ENCODE results near the gene NHS.
"Not testable (repeated sequence)": the region's sequence is repeated elsewhere in the genome, so short reads cannot be mapped to it uniquely, and the experiment has no call there.

Gene NHS

DNA sequence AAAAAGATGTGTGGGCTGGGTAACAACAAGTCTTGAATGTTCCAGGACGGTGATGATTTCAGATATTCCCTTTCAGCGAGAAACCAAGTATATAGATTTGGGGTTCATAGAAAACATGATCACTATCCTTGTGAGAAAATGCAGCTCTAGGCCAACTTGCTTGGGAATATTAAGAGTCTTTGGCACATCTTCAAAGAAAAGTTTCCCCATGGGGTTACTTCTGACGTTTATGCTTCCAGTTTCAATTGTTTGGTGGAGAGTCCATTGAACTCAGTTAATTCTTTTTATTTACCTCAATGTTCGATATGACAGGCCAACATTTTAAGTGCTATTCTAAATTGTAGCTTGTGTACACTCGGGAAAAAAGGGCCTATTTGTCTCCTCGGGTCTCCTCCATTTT is 126.7 kb downstream of the NHS start:
- DNase-seq, result no peak

DNA sequence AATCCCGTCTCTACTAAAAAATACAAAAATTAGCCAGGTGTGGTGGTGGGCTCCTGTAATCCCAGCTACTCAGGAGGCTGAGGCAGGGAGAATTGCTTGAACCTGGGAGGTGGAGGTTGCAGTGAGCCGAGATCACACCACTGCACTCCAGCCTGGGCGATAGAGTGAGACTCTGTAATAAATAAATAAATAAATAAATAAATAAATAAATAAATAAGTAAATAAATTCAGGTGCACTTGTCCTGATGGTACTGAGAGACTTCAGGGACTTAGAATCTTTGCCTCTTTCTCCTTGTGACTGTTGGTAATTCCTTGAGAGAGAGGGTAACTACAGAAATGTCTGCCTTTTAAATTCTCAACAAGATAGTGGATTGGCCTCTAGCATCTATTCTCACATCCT is 131.4 kb downstream of the NHS start:
- not testable (repeated sequence) for DNase-seq

DNA sequence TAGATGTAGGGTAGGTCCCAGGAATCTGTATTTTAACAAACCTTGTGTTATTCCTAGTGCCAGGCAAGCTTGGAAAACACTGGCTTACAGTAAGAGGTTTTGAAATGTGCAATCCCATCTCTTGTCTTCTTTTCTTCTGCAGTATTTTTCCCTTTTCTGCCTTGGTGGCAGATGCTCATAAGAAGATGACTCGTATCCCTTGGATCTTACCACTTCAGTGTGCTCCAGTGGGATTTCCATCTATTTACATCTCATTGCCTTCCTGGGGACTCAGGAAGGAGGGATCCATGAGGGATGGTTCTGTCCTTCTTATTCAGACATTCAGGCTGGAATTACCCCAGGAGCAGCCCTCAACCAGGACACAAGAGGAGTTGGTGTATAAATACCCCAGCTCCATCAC is 136.6 kb downstream of the NHS start:
- DNase-seq, result no peak

DNA sequence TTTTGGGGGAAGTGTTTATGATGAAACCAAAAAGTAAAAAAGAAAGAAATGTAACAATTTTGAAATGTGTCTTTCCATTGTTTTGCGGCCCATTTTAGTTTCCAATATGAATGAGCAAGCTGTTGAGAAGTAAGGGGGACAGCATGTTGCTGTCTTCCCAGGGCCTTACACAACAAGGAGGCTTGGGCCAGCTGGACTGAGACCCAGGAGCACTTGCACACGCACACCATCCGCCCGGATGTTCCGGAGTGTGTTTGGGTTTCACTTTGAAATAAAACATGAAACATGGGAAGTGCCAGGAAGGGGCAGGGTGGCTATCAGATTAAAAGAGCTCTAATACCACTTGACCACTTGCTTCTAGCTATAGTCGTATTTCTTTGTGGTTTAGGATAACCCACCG is 144.4 kb downstream of the NHS start:
- DNase-seq, result no peak

DNA sequence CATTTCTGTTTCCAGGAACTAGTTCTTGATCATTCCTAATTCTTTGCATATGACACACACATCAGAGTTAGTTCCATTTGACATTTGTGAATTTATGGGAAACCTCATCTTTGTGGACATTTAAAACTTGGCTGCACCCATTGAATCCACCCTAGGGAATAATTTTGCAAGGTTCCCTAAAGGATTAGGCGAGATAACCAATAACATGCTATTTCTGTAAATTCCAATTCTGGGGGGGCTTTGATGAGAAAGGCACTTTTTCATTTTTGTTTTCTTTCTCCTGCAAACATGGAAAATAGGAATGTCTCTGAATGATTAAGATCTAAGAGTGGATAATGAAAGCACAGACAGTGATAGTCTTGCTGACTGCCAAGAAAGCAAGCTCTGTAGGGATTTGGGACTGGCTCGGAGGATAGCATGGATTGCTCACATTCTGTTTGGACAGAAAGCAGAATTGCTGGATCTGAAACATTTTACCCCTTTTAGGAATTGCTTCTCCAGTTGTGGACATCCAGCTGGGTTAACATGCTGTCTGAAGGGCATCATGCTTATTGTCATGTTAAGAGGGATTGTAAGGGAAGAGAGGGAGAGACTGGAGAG is 145.1 kb downstream of the NHS start:
- DNase-seq, result no peak

DNA sequence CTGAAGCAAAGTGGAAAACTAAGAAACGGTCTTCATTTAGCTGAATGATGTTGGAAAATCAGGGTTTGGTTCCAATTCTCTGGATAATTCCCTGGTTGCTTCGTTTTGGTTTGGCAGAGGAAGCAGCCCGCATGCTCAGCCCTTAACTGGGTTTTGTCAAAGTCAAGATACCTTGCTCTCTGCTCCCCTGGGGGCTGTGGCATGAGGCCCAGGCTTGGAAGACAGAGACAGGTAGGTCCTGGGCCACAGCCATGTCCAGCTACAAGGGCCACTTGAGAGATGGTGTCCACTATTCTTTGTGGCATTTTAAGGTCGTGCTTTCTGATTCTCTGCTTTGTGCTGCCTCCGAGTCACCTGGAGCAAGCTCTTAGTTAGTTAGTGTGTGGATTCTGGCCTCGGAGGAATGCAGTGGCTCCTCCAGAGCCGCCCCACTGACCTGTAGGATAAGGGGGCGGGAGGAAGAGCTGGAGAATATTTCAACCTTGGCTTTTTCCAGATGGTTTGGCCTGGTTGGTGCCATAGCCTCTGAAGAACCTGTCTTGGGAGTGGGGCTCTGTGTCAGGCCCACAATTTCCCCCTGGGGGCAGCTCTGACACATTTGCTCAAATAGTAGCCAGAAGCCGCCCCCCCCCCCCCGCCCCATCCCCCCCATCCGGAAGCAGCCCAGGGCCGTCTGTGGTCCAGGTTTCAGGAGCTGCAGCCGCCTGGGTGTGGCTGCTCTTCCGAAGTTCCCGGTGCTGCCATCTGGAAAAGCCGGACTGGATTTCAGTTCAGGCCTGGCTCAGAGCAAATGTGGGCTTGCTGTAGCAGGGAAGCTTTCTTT is 147.1 kb downstream of the NHS start:
- DNase-seq, result no peak

DNA sequence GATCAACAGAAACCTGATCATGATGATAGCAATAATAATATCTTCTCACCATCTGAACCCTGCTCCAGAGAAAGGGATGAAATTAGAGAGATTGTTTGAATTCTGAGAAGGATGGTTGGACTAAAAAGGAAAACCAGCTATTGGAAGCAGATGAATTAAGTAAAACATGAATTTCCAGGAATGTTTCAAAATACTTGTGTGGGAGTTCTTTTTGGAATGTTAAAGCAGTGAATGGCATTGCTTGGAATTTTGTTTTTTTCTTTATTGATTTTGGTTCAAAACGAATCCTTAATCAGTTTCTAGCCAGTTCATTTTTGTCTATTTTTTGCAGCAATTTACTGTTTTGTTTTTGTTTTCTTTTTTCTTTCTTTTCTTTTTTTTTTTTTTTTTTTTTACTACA is 150.3 kb downstream of the NHS start:
- no peak for DNase-seq

DNA sequence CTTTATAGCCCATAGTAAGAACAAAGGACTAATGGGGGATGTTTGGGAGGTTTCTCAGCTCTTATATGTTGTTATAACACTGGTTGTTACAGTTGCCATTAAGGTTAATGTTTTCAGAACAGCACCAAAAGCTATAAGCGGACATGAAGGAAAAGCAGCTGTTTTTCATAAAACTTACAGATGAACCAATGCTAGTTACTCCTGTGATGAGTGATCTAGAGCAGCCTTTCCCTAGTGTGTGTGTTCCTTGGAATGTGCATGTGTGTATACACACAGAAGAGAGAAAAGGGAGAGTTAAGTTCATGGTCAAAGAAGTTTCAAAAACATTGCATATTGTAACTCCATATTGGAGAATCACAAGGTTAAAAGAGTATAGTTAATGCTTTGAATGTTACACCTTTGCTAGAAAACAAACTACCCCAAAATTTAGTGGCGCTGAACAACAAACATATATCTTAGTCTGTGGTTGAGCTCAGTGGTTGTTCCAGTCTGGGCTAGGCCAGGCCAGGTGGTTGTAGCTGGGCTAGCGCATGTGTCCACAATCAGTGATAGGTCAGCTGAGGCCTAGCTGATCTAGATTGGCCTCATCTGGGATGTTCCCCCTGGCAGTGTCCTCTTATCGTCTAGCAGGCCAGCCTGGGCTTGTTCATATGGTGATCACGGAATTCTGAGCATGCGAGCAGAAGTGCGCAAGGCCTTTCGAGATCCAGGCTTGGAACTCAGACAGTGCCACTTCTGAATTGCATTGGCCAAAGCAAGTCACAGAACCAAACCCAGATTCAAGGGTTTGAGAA is 151.0 kb downstream of the NHS start:
- no peak for DNase-seq

DNA sequence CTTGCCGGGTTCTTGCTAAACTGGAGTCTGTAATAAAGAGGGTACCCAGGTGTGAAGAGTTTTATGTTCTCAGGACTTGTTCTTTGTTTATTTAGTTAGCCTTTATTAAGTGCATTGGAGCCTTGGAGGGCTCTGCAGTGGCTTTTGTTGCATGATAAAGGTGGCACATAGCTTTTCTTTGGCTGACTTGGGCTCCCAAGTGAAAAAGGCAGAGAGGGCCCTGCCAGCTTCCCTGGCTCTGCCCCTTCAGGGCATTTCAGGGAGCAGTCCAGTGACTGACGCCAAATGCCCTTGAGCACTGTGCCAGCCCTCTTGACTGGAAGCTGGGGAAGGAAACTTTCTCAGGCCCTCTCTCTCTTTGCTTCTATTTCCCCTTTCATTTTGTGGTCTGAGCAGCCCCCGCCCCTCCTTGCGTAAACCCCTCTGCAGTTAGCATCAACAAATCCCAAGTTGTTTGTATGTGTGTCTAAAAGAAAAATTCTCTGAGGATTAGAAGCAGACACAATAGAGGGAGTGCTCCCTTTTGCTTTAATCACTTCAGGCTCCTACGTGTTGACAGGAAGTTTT is 152.2 kb downstream of the NHS start:
- DNase-seq, result no peak

DNA sequence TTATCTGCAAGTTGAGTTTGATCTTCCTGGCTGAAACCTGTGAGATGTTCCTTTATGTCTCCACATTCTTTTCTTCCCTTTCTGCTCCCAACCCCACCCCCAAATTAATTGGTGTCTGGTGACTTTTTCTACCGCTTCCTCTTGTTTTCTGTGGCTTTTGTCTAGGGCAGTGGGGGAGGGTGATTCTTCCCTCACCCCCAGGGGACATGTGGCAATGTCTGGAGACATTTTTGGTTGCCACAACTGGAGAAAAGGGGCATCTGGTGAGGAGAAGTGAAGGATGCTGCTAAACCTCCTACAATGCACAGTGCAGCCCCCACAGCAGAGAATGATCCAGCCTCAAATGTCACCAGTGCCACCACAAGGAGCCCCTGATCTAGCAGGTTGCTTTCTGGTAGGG is 152.9 kb downstream of the NHS start:
- no peak for DNase-seq

DNA sequence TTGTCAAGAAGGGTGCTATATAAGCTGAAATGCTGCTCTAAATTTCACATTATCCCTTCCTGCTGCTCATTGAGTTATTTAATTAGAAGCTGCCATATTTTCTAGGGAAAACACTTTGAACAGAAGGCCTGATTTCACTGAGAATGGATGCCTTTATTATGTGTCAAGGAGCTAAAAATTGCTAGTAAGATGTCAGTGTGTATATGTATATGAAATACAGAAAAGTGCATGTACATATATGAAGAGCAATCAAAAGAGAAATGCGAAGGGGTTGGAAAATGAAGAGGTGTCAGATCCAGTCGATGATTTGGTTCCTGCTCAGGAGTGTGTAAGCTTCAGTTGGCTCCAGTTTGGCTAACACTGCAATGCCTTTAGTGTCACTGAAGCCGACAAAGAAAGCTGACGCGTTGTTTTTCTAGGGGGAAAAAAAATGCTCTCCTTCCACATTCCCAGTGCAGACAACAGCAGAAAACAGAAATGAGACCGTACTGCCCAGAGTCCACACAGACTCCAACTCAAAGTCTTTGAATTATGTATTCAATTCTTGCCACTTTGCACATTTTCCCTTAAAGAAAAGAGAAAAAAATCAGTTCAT is 154.2 kb downstream of the NHS start:
- no peak for DNase-seq

DNA sequence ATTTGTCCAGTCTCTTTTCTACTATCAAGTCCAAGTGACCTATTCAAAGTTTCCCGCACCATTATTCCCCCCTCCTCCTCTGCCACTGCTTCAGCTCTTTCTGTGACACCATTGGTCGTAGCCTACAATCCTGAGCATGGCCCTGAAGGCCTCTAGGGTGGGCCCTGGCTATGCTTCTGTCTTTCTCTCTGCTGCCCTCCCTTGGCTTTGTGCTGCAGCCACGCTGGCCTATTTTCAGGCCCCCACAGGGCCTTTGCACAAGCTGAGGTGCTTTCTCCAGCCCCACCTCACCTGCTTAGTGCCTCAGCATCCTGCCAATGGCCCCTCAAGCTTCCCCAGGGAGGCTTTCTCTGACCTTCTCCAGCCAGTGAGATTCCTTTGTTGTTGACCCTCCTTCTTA is 156.5 kb downstream of the NHS start:
- no peak for DNase-seq

DNA sequence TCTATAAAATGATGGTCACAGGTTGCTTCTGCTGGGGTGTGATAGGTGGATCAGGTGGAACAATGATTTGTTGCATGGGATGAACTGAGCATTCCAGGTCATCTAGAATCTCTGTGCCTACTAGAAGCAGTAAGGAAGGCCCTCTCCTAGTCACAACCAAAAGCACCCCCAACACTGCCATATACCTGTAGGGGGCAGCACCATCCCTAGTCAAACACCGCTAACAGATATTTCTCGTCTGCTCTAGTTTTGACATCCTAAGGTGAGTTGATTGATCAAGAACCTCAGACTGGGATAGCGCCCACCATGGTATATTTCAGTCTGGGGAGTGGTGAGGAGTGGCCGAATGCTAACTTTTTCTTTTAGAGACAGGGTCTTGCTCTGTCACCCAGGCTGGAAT is 160.2 kb downstream of the NHS start:
- DNase-seq, result peak; percentile 27

DNA sequence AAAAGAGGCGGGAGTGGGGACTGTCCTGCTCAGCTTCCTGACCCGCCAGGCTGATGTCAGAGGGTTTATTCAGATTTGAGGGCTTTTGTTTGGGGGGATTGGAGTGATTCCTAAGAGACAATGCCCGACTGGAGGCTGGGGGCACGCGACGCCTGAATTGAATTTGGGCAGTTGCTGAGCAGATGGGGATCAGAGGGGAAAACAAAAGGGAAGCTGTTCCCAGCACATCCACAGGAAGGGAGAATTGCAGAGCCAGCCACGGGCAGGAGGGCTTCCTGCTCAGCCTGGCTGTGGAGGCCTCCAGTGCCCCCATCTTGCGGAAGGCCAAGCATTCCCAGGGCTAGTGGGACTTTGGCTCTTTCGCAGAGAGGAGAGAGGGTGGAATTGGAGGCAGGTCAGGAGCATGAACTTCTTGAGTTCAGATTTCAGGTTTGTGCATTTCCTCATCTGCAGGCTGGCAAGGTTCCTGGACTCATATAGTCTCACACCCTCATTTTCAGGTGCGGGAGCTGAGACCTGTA is 162.8 kb downstream of the NHS start:
- no peak for DNase-seq

DNA sequence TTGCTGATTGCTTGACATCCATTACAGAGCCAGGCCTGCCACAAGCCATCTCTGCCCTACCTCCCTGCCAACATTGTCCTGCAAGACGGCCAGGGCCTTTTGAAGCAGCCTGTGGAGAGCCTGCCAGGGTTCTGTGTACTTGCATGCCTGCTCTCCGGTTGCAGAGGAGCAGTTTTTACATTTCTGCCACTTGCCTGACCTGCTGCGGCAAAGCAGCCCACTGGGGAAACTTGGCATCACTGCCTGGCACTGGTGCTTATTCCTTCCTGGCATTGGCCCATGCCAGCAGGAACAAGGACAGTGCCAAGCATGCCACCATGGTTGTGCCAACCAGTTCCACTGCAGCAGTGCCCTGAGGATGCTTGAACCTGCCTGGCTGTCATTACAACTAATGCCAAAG is 167.1 kb downstream of the NHS start:
- no peak for DNase-seq

DNA sequence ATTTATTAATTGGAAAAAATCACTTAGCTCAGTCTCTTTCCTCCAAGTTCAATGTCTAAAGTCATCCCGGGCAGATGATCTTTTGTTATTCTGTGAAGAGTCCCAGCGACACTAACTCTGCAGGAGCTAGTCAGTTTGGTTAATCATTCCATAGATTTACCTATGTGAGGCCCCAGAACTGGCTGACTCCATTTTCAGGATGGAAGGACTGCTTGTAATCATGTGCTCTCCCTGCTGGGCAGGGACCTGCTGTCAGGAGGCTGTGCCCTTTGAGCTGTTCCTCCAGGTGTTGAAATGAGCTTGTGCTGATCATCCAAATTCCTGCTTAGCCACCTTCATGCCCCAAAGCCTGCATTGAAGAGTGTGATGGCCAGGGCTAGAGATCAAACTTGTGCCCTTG is 169.8 kb downstream of the NHS start:
- no peak for DNase-seq

DNA sequence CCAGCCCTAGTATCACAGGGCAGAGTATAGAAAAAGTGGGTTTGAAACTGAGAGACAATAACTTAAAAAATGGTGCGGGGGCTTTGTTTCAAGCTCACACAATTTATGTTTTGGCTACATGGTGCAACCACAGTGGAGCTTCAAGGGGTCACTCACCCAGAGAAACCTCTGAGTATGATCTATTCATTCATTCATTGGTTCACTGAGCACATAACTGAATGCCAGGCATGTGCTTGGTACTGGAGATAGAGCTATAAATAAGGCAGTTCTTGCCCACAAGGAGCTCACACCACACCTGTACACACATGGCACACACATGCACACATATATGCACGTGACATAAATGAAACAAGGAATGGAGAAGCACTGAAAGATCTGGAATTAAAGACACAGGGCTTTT is 171.4 kb downstream of the NHS start:
- no peak for DNase-seq

DNA sequence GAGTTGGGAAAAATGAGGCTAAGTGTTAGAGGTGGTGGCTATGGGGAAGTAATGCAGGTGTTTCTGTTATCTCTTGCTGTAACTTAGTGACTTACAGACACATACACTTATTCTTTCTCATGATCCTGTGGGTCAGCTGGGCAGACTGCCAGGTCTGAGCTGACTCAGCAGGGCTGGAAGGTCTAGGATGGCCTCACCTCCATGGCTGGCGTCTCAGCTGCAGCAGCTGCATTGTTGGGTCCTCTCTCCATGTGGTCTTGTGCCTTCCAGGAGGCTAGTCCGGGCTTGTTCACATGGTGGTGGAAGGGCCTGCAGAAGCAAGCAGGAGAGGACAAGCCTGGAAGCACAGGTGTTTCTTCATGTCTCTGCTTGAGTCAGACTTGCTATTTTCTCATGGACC is 172.7 kb downstream of the NHS start:
- DNase-seq, result no peak

DNA sequence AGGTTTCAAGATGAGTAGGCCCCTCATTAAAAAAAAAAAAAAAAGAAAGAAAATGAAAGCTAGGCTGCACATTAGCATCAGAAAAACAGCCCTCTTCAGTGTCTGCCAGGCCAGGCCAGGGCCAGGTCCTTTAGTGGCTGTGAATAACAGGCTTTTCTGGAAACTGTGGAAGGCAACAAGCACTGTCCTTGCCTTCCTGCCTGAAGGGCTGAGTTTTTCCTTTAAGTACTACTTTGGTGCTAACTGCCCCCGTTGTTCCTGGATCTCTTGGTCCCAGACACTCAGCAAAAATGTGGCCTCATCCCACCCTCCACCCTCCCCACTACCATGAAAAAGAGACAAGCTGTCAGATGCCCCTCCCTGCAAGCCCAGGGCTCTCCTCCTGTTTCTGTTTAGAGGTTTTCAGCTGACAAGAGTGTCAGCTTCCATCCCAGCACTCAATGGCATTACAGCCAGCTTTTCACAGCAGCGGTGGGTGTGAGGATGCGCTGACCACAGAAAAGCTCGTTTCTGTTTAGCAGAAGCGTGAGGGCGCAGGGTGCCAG is 174.2 kb downstream of the NHS start:
- no peak for DNase-seq

DNA sequence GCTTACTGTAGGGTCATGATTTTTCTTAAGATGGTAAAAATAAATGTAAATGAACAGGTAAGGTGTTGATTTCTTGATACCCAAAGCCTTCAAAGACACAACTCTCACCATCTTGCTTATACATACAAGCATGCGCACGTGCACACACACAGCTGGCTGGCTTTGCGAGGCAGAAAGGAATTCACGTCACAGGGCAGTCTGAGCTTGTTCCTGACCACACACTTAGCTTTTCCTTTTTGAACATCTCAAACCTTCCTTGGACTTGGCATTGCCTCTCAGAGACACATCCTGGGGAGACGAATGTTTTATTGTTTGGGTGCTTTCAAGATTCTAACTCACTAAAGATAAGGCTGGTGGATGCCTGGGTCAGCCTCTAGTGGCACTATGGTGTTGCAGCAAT is 175.0 kb downstream of the NHS start:
- no peak for DNase-seq

DNA sequence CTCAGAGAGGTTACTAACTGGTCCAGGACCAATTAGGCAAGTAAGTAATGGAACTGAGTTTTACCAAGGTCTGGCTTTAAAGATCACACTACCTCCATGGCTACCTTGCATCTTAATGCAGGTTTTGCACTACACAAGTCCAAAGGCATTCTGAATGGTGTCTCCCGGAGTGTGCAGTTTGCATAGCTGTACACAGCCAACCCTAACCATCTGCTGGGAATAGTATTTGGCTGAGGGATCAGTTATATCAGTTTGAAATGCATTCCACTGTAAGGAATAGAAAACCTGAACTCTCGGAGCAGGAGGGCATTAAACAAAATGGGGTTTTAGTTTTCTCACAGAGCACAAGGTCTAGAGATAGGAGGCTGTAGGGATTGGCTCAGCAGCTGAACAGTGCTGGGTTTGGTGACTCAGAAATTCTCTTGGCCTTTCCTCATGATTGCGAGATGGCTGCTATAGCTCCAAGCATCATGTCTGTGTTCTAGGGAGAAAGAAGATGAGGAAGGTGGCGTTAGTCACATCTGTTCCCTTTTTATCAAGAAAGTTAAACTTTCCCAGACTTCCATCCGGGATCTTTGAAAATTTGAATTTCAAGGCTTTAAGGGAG is 177.1 kb downstream of the NHS start:
- no peak for DNase-seq

DNA sequence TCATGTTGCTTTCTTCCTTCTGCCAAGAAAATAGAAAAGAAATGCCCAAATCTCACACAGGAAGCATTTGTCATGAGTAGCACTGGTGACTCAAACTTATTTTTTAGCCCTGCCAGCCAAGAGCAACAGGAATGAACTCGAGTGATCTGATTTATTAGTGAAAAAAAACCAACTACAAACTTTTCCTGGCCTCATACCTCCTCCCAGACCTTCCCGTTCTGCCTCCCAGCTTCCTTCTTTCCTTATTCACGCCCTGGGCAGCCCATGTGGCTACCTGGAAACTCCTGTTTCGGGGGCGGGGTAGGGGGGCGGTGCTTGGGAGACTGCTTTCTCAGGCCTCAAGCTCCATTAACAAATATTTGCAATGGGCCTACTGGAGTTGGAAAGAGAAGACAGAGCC is 178.5 kb downstream of the NHS start:
- DNase-seq, result no peak
